ENCODE data around the gene KLHDC8A. TPM values are rescaled to one million over a fixed set of nuclear protein-coding genes. Genes with fewer than 3 reads are reported as not detected.

The KLHDC8A gene, protein sequence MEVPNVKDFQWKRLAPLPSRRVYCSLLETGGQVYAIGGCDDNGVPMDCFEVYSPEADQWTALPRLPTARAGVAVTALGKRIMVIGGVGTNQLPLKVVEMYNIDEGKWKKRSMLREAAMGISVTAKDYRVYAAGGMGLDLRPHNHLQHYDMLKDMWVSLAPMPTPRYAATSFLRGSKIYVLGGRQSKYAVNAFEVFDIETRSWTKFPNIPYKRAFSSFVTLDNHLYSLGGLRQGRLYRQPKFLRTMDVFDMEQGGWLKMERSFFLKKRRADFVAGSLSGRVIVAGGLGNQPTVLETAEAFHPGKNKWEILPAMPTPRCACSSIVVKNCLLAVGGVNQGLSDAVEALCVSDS
- total RNA-seq: 0.12 and 0.34 TPM in 2 replicates

DNA sequence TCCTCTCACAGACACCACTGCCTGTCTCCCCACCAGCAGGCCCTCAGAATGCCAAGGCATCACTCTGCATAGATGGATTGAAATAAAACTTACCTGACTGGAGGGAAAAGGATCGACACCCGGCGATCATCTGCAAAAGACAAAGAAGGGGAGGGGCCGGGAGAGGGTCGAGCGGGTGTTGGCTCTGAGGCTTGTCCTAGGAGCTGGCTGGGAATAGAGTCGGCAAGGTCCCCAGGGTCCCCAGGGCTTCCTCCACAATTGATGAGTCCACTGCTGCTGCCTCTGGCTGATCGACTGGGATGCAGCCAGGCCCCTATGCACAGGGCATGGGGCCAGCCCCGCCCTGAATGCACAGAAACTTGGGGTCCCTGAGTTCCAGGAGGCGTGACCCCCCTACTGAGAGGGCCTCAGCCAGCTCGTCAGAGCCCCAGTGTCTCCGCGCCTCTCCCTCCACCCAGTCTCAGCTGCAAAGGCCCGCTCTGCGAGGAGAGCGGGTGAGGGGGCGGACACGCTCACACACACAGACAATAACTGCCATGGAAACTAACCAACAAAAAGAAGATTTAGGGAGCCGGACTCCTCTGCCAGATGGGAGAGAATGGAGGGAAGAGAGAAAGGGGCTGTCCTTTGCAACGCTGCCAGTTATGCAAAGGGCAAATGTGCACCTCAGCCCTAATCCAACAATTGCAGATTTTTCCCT, at the start of gene KLHDC8A:
Gene KLHDC8A (minus strand): TSS at position 483 of the 700 bp plus-strand sequence. CDS start 13,318 bp downstream, outside the sequence.

DNA sequence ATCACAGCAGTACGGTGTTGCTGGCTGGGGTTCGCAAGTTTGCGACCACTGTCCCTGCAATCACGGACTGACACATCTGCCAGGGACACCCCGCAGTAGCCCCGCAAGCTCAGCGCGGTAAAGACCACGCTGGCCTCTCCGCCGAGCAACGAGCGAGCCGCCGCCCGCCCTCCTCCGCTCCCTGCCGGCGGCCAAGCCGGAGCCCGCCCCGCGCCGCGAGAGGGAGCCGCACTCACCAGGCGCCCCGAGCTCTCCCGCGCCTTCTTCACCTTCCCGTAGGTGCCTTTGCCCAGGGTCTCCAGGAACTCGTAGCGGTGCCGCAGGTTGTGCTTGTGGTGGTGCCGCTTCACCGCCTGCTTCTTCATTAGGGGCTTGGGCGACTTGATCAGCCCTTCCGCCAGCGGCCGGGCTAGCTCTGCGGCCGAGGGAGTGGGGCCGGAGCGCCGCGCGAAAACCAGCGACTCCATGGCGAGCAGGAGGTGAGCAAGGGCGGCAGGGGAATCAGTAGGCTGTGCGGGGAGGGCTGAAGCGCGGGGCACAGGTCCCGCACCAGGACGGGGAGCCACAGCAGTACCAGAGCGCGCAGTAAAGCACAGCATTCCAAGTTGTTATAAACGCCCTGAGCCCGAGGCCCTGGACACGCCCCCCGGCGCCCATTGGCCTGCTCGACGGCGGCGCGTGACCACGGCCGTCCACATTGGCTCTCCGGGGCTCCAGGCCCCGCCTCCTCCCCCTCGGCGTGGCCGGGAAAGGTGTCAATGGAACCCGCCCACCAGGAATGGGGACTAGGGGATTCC, 35.4 kb downstream of the KLHDC8A start, which contains the start of gene NUAK2:
Gene NUAK2 (minus strand): TSS at position 584 of the 797 bp plus-strand sequence. CDS start 117 bp downstream, at position 467.

Other genes with a start within 250 kb of the KLHDC8A start
- gene RBBP5, start 234.9 kb downstream of the KLHDC8A start, total RNA-seq: 8.3 and 8.8 TPM in 2 replicates
- gene DSTYK, start 145.2 kb downstream of the KLHDC8A start, total RNA-seq: 6.5 and 9.9 TPM in 2 replicates
- 1.4 and 2.7 TPM in 2 replicates for gene TMCC2, start 129.0 kb downstream of the KLHDC8A start, total RNA-seq
- gene NUAK2, start 35.2 kb downstream of the KLHDC8A start, total RNA-seq: 1.9 and 4.6 TPM in 2 replicates
- gene LEMD1, start 65.1 kb upstream of the KLHDC8A start, total RNA-seq: not detected in 2 replicates
- gene BLACAT1, start 99.1 kb upstream of the KLHDC8A start, total RNA-seq: not detected in 2 replicates
- gene CDK18, start 147.7 kb upstream of the KLHDC8A start, total RNA-seq: 2.2 and 7.4 TPM in 2 replicates

All from pericardium fibroblast (primary cell).